SU-DHL-6 (cell line): ENCODE measurements around the gene MICAL3.

Experiments used
- H2AFZ ChIP-seq: fragments of 200-600 bp; sonication (generic); 2 replicates; pipeline ENCODE4 v1.6.1; 2014; ENCODE audit warnings: low read depth, mild to moderate bottlenecking, moderate library complexity, mixed read lengths, antibody characterized with exemption, low read length; ENCODE audit not compliant: severe bottlenecking
- H3F3A ChIP-seq: fragments of 200-600 bp; shearing (Covaris generic); 2 replicates; pipeline ENCODE4 v1.6.0; 2016; ENCODE audit warnings: antibody characterized with exemption, mild to moderate bottlenecking; ENCODE audit not compliant: insufficient read depth
- H3K27ac ChIP-seq: fragments of 200-600 bp; sonication (generic); 2 replicates; pipeline ENCODE4 v1.5.1; 2016; ENCODE audit warnings: low read depth, mild to moderate bottlenecking, low read length, moderate library complexity, mixed read lengths
- H3K27me3 ChIP-seq: fragments of 200-600 bp; sonication (generic), shearing (Covaris generic); 2 replicates; pipeline ENCODE4 v1.6.0; 2014; ENCODE audit warnings: mild to moderate bottlenecking, low read length
- H3K36me3 ChIP-seq: fragments of 200-600 bp; sonication (generic); 2 replicates; pipeline ENCODE4 v1.6.1; 2014; ENCODE audit warnings: mild to moderate bottlenecking, low read length, mixed read lengths
- H3K4me2 ChIP-seq: fragments of 300-600, 200-600 bp; shearing (Covaris generic), sonication (generic); 2 replicates; pipeline ENCODE4 v1.6.0; 2014; ENCODE audit warnings: low read length, low read depth, mild to moderate bottlenecking; ENCODE audit not compliant: poor library complexity, severe bottlenecking
- H3K4me3 ChIP-seq: fragments of 200-600 bp; sonication (generic); 2 replicates; pipeline ENCODE4 v1.5.1; 2014; ENCODE audit warnings: antibody characterized with exemption, low read length, mild to moderate bottlenecking, mixed read lengths; ENCODE audit not compliant: insufficient read depth, poor library complexity, severe bottlenecking
- H3K79me2 ChIP-seq: fragments of 200-600 bp; sonication (generic); 2 replicates; pipeline ENCODE4 v1.6.1; 2014; ENCODE audit warnings: mild to moderate bottlenecking, low read length, moderate library complexity; ENCODE audit not compliant: insufficient read depth
- H3K9ac ChIP-seq: fragments of 200-600 bp; sonication (generic); 2 replicates; pipeline ENCODE4 v1.7.0; 2014; ENCODE audit warnings: mild to moderate bottlenecking, low read length
- H3K9me2 ChIP-seq: fragments of 200-600 bp; sonication (generic); replicated peaks from 2 replicates; pipeline ENCODE4 v1.6.1; 2014; ENCODE audit warnings: low read length; ENCODE audit not compliant: insufficient read depth
- H3K9me3 ChIP-seq: fragments of 200-600 bp; sonication (generic); 2 replicates; pipeline ENCODE4 v1.6.1; 2014; ENCODE audit warnings: low read length, mixed read lengths; ENCODE audit not compliant: insufficient read depth
- H4K20me1 ChIP-seq: fragments of 200-600 bp; sonication (generic); 2 replicates; pipeline ENCODE4 v1.6.1; 2014; ENCODE audit warnings: low read depth, mild to moderate bottlenecking, antibody characterized with exemption, low read length, moderate library complexity, mixed read lengths
- CTCF ChIP-seq: fragments of 200-600 bp; sonication (generic); IDR thresholded peaks from one replicate; pipeline ENCODE4 v1.5.1; 2017; ENCODE audit warnings: antibody characterized with exemption, mild to moderate bottlenecking, low read length, moderate library complexity; ENCODE audit not compliant: insufficient read depth, poor library complexity, severe bottlenecking
- EZH2phosphoT487 ChIP-seq: fragments of 200-600 bp; sonication (generic), shearing (Covaris generic); conservative IDR thresholded peaks from 2 replicates; pipeline ENCODE4 v1.6.1; 2018; ENCODE audit warnings: mild to moderate bottlenecking, antibody characterized with exemption, low read length, moderate library complexity, mixed read lengths

Gene MICAL3

GRCh38 chr22:18059094-18059417 is 34.7 kb upstream of the MICAL3 start:
- Histone ChIP-seq H2AFZ (no peak overlapping the region), H3K9ac (no peak overlapping the region), H3K79me2 (no peaks in the 10 kb centered on the region), H3F3A (0 out of 2 replicates have a peak, but pooled peaks cover 3% of the 10 kb centered on the region), H3K4me2 (no peak overlapping the region), H4K20me1 (no peaks in the 10 kb centered on the region), H3K36me3 (no peaks in the 10 kb centered on the region), H3K27ac (no peak overlapping the region), H3K9me3 (no peaks in the 10 kb centered on the region), H3K9me2 (no peaks in the 10 kb centered on the region), H3K27me3 (no peaks in the 10 kb centered on the region), H3K4me3 (no peak overlapping the region)
- no peak for TF ChIP-seq CTCF

- no peak overlapping the region for H3K27ac ChIP-seq
- H3K4me2 ChIP-seq = no peak overlapping the region
- H3K36me3 ChIP-seq = no peaks in the 10 kb centered on the region
- 0 out of 2 replicates have a peak, but pooled peaks cover 3% of the 10 kb centered on the region for H3F3A ChIP-seq
- H3K4me3 ChIP-seq = no peak overlapping the region
- H3K9me3 ChIP-seq = no peaks in the 10 kb centered on the region
- no peaks in the 10 kb centered on the region for H3K9me2 ChIP-seq
- no peak overlapping the region for H3K9ac ChIP-seq
- no peaks in the 10 kb centered on the region for H3K79me2 ChIP-seq
- H2AFZ ChIP-seq = no peak overlapping the region
- H4K20me1 ChIP-seq = no peaks in the 10 kb centered on the region
- TF ChIP-seq EZH2phosphoT487 = no peak
- TF ChIP-seq CTCF = no peak
- H3K27me3 ChIP-seq = no peaks in the 10 kb centered on the region
Observed at GRCh38 chr22:18058371-18059093, 34.2 kb upstream of the MICAL3 start.

- Histone ChIP-seq H3K9me3 (no peaks in the 10 kb centered on the region), H3K4me3 (no peak overlapping the region), H4K20me1 (no peaks in the 10 kb centered on the region), H3K27ac (peak overlapping the region; percentile 72), H3K79me2 (no peaks in the 10 kb centered on the region), H3K9me2 (no peaks in the 10 kb centered on the region), H3K27me3 (no peaks in the 10 kb centered on the region), H3F3A (0 out of 2 replicates have a peak, but pooled peaks cover 3% of the 10 kb centered on the region), H3K9ac (peak overlapping the region; percentile 29; the same call in 1 of the 2 replicates), H3K4me2 (peak overlapping the region; percentile 53), H3K36me3 (no peaks in the 10 kb centered on the region), H2AFZ (no peak overlapping the region)
- TF ChIP-seq CTCF (no peak), EZH2phosphoT487 (no peak)
Observed at GRCh38 chr22:18057568-18058209, 33.3 kb upstream of the MICAL3 start.
